ENCODE measurements around the gene ZNF614.
"Not testable (repeated sequence)": the region's sequence is repeated elsewhere in the genome, so short reads cannot be mapped to it uniquely, and the experiment has no call there.

GRCh38 chr19:51975787-51976186 lies 52.4 kb downstream of the ZNF614 start:
- not testable (repeated sequence) for TF ChIP-seq CTCF, POLR2A (IDR thresholded peaks at IDR 0.05)

Measured in uterus (tissue), 2 donors.